Measurements from ENCODE around the gene PKN2.

GRCh38 chr1:88697503-88697902 is 13.4 kb downstream of the PKN2 start:
- no peak for TF ChIP-seq EZH2 (IDR thresholded peaks at IDR 0.05)
- no peak for TF ChIP-seq POLR2AphosphoS5 (IDR thresholded peaks at IDR 0.05; ENCODE audit: borderline replicate concordance, low read depth, low read length)

Measured in SK-N-MC (cell line).